Activated CD4-positive, alpha-beta memory T cell treated with anti-CD3 and anti-CD28 coated beads, Interleukin-2, amount 10 ng/mL, durations not matched to agents 7 days and 5 days (primary cell): ENCODE measurements around the gene TFE3. TPM values are rescaled to one million over a fixed set of nuclear protein-coding genes. Genes with fewer than 3 reads are reported as not detected.

ENCODE experiments used
- CTCF ChIA-PET: fragments of 350-600 bp; sonication (Branson Sonifier 250); formaldehyde crosslinking; loops from one replicate; lab custom pipeline; 2021; ENCODE audit warnings: antibody characterized with exemption, inconsistent platforms; lab: Charles Lee
- POLR2A ChIA-PET: fragments of 350-600 bp; sonication (Branson Sonifier 250); formaldehyde crosslinking; loops from one replicate; lab custom pipeline; 2021; ENCODE audit warnings: antibody characterized with exemption; lab: Charles Lee
- DNase-seq: peaks from one replicate; pipeline ENCODE4 v3.0.0-alpha.2; 2020
- H3K27ac Mint-ChIP-seq: one replicate; pipeline ENCODE4 v1.8.0; 2021; ENCODE audit warnings: mild to moderate bottlenecking, mixed read lengths
- H3K27me3 Mint-ChIP-seq: one replicate; pipeline ENCODE4 v1.8.0; 2021; ENCODE audit warnings: mixed read lengths
- H3K36me3 Mint-ChIP-seq: one replicate; pipeline ENCODE4 v1.8.0; 2021; ENCODE audit warnings: low read depth, mixed read lengths
- H3K4me1 Mint-ChIP-seq: one replicate; pipeline ENCODE4 v1.8.0; 2021; ENCODE audit warnings: mixed read lengths
- H3K4me3 Mint-ChIP-seq: one replicate; pipeline ENCODE4 v1.8.0; 2021; ENCODE audit warnings: mild to moderate bottlenecking, mixed read lengths
- H3K9me3 Mint-ChIP-seq: one replicate; pipeline ENCODE4 v1.8.0; 2021; ENCODE audit warnings: mixed read lengths
- total RNA-seq, 2 experiments: library from RNA; stranded (reverse); gene quantifications; one replicate each; pipeline ENCODE4 v1.2.3, GENCODE V29; 2021

Gene TFE3
- total RNA-seq, 2 experiments from 2014 or later, result 32.2 to 32.7 TPM

- ChIA-PET POLR2A (interaction anchor here (1.0 kb wide), 1 partner anchor 12 kb away, joined by 3 read pairs; the partner anchor contains the start of gene WDR45), CTCF (no interaction called here)
- H3K9me3 Mint-ChIP-seq, result no peaks in the 10 kb centered on the region
- peaks cover 3% of the 10 kb centered on the region for H3K4me1 Mint-ChIP-seq
- H3K36me3 Mint-ChIP-seq, result peaks cover 11% of the 10 kb centered on the region
- no peak overlapping the region for H3K4me3 Mint-ChIP-seq
- H3K27me3 Mint-ChIP-seq, result no peaks in the 10 kb centered on the region
- no peak overlapping the region for H3K27ac Mint-ChIP-seq
- DNase-seq, result no peak
These were observed 24.3 kb upstream of the TFE3 start for GRCh38 chrX:49067285-49068120.

GRCh38 chrX:49066690-49067089, 23.5 kb upstream of the TFE3 start:
- H3K27ac Mint-ChIP-seq, result no peak overlapping the region
- CTCF ChIA-PET, result no interaction called here
- H3K4me1 Mint-ChIP-seq, result no peaks in the 10 kb centered on the region
- no peaks in the 10 kb centered on the region for H3K9me3 Mint-ChIP-seq
- H3K36me3 Mint-ChIP-seq, result peaks cover 7% of the 10 kb centered on the region
- no peak overlapping the region for H3K4me3 Mint-ChIP-seq
- POLR2A ChIA-PET, result no interaction called here
- DNase-seq, result no peak
- no peaks in the 10 kb centered on the region for H3K27me3 Mint-ChIP-seq

GRCh38 chrX:49066278-49066677, 23.1 kb upstream of the TFE3 start:
- no peak for DNase-seq
- no peaks in the 10 kb centered on the region for H3K9me3 Mint-ChIP-seq
- CTCF ChIA-PET, result no interaction called here
- H3K27ac Mint-ChIP-seq, result no peak overlapping the region
- no peak overlapping the region for H3K4me3 Mint-ChIP-seq
- POLR2A ChIA-PET, result no interaction called here
- H3K36me3 Mint-ChIP-seq, result peaks cover 3% of the 10 kb centered on the region
- H3K27me3 Mint-ChIP-seq, result no peaks in the 10 kb centered on the region
- H3K4me1 Mint-ChIP-seq, result no peaks in the 10 kb centered on the region

- POLR2A ChIA-PET, result no interaction called here
- H3K27ac Mint-ChIP-seq, result no peak overlapping the region
These were observed 21.6 kb upstream of the TFE3 start for GRCh38 chrX:49064735-49065134.

GRCh38 chrX:49064303-49064702, 21.1 kb upstream of the TFE3 start:
- H3K9me3 Mint-ChIP-seq, result no peaks in the 10 kb centered on the region
- no peak overlapping the region for H3K4me3 Mint-ChIP-seq
- no peak for DNase-seq
- no peaks in the 10 kb centered on the region for H3K4me1 Mint-ChIP-seq
- H3K36me3 Mint-ChIP-seq, result no peaks in the 10 kb centered on the region
- CTCF ChIA-PET, result no interaction called here
- H3K27me3 Mint-ChIP-seq, result no peaks in the 10 kb centered on the region
- POLR2A ChIA-PET, result no interaction called here
- H3K27ac Mint-ChIP-seq, result no peak overlapping the region

More at GRCh38 chrX:49064735-49065134, 21.6 kb upstream of the TFE3 start:
- H3K9me3 Mint-ChIP-seq, result no peaks in the 10 kb centered on the region
- H3K4me3 Mint-ChIP-seq, result no peak overlapping the region
- no peaks in the 10 kb centered on the region for H3K36me3 Mint-ChIP-seq
- H3K4me1 Mint-ChIP-seq, result no peaks in the 10 kb centered on the region
- no peak for DNase-seq
- H3K27me3 Mint-ChIP-seq, result no peaks in the 10 kb centered on the region
- CTCF ChIA-PET, result no interaction called here

- CTCF ChIA-PET, result no interaction called here
- POLR2A ChIA-PET, result no interaction called here
- no peaks in the 10 kb centered on the region for H3K9me3 Mint-ChIP-seq
- H3K27me3 Mint-ChIP-seq, result no peaks in the 10 kb centered on the region
- H3K4me1 Mint-ChIP-seq, result no peaks in the 10 kb centered on the region
- H3K27ac Mint-ChIP-seq, result no peak overlapping the region
- H3K36me3 Mint-ChIP-seq, result no peaks in the 10 kb centered on the region
- DNase-seq, result no peak
- no peak overlapping the region for H3K4me3 Mint-ChIP-seq
These were observed 20.6 kb upstream of the TFE3 start for GRCh38 chrX:49063715-49064114.

- POLR2A ChIA-PET, result interaction anchor here (1.3 to 2.2 kb wide), 2 partner anchors 18 to 20 kb away, joined by 3 to 7 read pairs; partner anchors contain the start of gene WDR45
- CTCF ChIA-PET, result no interaction called here
These were observed 18.8 kb upstream of the TFE3 start for GRCh38 chrX:49061916-49062315.

GRCh38 chrX:49061490-49061889, 18.3 kb upstream of the TFE3 start:
- Mint-ChIP-seq H3K27ac (no peak overlapping the region), H3K27me3 (no peaks in the 10 kb centered on the region)
- CTCF ChIA-PET, result interaction anchor here (0.6 kb wide), 1 partner anchor 145 kb away, joined by 3 read pairs; no protein-coding TSS in a partner anchor

More at GRCh38 chrX:49061916-49062315, 18.8 kb upstream of the TFE3 start:
- Mint-ChIP-seq H3K9me3 (no peaks in the 10 kb centered on the region), H3K27ac (no peak overlapping the region), H3K4me3 (no peak overlapping the region), H3K27me3 (no peaks in the 10 kb centered on the region), H3K36me3 (no peaks in the 10 kb centered on the region), H3K4me1 (no peaks in the 10 kb centered on the region)
- no peak for DNase-seq

GRCh38 chrX:49060914-49061313, 17.8 kb upstream of the TFE3 start:
- no peaks in the 10 kb centered on the region for H3K9me3 Mint-ChIP-seq
- POLR2A ChIA-PET, result interaction anchor here (1.3 to 2.2 kb wide), 3 partner anchors 19 to 21 kb away, joined by 3 to 7 read pairs (median 4); partner anchors contain the start of gene WDR45
- CTCF ChIA-PET, result interaction anchor here (0.6 kb wide), 1 partner anchor 144 kb away, joined by 3 read pairs; no protein-coding TSS in a partner anchor

More at GRCh38 chrX:49061490-49061889, 18.3 kb upstream of the TFE3 start:
- no peaks in the 10 kb centered on the region for H3K4me1 Mint-ChIP-seq
- H3K36me3 Mint-ChIP-seq, result no peaks in the 10 kb centered on the region
- H3K4me3 Mint-ChIP-seq, result no peak overlapping the region
- POLR2A ChIA-PET, result interaction anchor here (1.3 to 2.2 kb wide), 2 partner anchors 18 to 19 kb away, joined by 3 to 7 read pairs; partner anchors contain the start of gene WDR45
- no peak for DNase-seq
- no peaks in the 10 kb centered on the region for H3K9me3 Mint-ChIP-seq

GRCh38 chrX:49059681-49060085, 16.5 kb upstream of the TFE3 start:
- H3K27ac Mint-ChIP-seq, result no peak overlapping the region
- no peak overlapping the region for H3K4me3 Mint-ChIP-seq
- H3K4me1 Mint-ChIP-seq, result peaks cover 10% of the 10 kb centered on the region
- H3K27me3 Mint-ChIP-seq, result no peaks in the 10 kb centered on the region
- POLR2A ChIA-PET, result interaction anchor here (1.5 kb wide), 1 partner anchor 20 kb away, joined by 4 read pairs; no protein-coding TSS in a partner anchor
- no peaks in the 10 kb centered on the region for H3K36me3 Mint-ChIP-seq
- CTCF ChIA-PET, result no interaction called here
- H3K9me3 Mint-ChIP-seq, result no peaks in the 10 kb centered on the region
- DNase-seq, result no peak

More at GRCh38 chrX:49060914-49061313, 17.8 kb upstream of the TFE3 start:
- peaks cover 2% of the 10 kb centered on the region for H3K4me1 Mint-ChIP-seq
- H3K4me3 Mint-ChIP-seq, result no peak overlapping the region
- no peaks in the 10 kb centered on the region for H3K36me3 Mint-ChIP-seq
- no peak overlapping the region for H3K27ac Mint-ChIP-seq
- H3K27me3 Mint-ChIP-seq, result no peaks in the 10 kb centered on the region
- DNase-seq, result no peak

- H3K27me3 Mint-ChIP-seq, result no peaks in the 10 kb centered on the region
- no peaks in the 10 kb centered on the region for H3K36me3 Mint-ChIP-seq
- H3K9me3 Mint-ChIP-seq, result no peaks in the 10 kb centered on the region
- DNase-seq, result no peak
- H3K27ac Mint-ChIP-seq, result no peak overlapping the region
- ChIA-PET POLR2A (no interaction called here), CTCF (no interaction called here)
- H3K4me1 Mint-ChIP-seq, result peaks cover 15% of the 10 kb centered on the region
- no peak overlapping the region for H3K4me3 Mint-ChIP-seq
These were observed 16.0 kb upstream of the TFE3 start for GRCh38 chrX:49059201-49059600.

GRCh38 chrX:49058794-49059193, 15.6 kb upstream of the TFE3 start, which contains the start of gene CCDC120:
Gene CCDC120 (plus strand): TSS chrX:49058999. CDS start chrX:49062042, 3,043 bp downstream.
- CTCF ChIA-PET, result no interaction called here
- Mint-ChIP-seq H3K27me3 (no peaks in the 10 kb centered on the region), H3K27ac (no peak within 1 kb of the TSS)

GRCh38 chrX:49054073-49054762, 11.1 kb upstream of the TFE3 start:
- no peaks in the 10 kb centered on the region for H3K9me3 Mint-ChIP-seq
- H3K27ac Mint-ChIP-seq, result peak overlapping the region; percentile 71
- DNase-seq, result no peak
- H3K4me3 Mint-ChIP-seq, result peak overlapping the region; percentile 74
- no peaks in the 10 kb centered on the region for H3K27me3 Mint-ChIP-seq
- ChIA-PET POLR2A (no interaction called here), CTCF (no interaction called here)
- peaks cover 28% of the 10 kb centered on the region for H3K4me1 Mint-ChIP-seq
- no peaks in the 10 kb centered on the region for H3K36me3 Mint-ChIP-seq

More at GRCh38 chrX:49058794-49059193, 15.6 kb upstream of the TFE3 start, which contains the start of gene CCDC120:
- H3K9me3 Mint-ChIP-seq, result no peaks in the 10 kb centered on the region
- DNase-seq, result no peak
- POLR2A ChIA-PET, result no interaction called here
- no peaks in the 10 kb centered on the region for H3K36me3 Mint-ChIP-seq
- no peak within 1 kb of the TSS for H3K4me3 Mint-ChIP-seq
- H3K4me1 Mint-ChIP-seq, result peaks cover 19% of the 10 kb centered on the region
